ENCODE measurements around the gene ZBTB7C. TPM values are rescaled to one million over a fixed set of nuclear protein-coding genes. Genes with fewer than 3 reads are reported as not detected.

ZBTB7C gene
- total RNA-seq, 1 donor from 2014 or later: 1.0 TPM

DNA sequence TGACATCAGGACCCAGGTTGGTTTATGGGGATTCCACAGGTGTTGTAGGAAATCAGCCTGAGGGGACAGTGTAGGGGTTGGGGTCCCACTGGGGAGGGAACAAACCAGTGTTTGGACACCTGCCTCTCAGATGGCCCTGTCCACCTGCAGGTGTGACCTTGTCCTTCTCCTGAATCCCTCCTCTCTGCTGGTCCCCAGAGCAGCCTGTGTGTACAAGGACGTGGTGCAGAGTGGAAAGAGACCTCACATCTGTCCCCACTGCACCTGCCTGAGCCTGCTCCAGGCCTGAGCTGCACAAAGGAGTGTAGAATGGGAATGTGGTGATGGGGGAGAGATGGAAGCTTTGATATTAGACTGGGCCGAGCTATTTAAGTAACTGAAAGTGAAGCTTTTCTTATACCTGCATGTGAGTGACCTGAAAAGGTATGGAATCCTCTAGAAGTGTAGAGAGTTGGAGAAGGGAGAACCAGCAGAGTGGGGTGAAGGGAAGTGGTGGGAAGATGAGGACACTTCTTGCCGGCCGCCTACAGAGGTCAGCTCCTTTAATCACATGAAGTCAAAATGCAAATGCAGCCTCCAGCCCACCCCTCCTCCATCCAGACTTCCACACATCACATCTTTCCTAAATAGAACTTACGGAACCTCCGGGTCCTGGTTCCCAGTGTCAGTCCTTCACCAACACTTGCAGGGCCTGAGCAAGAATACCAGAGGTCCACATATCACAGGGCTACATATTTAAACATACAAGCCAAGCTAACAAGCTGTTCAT lies 389.4 kb downstream of the ZBTB7C start:
- Mint-ChIP-seq H3K4me3 (no peak overlapping the region), H3K27me3 (ENCODE audit: insufficient read depth) (peaks cover 12% of the 10 kb centered on the region), H3K9me3 (no peaks in the 10 kb centered on the region), H3K27ac (no peak overlapping the region), H3K36me3 (ENCODE audit: low read depth) (no peaks in the 10 kb centered on the region), H3K4me1 (ENCODE audit: low read depth) (peaks cover 12% of the 10 kb centered on the region)
- no peak for DNase-seq (ENCODE audit: low spot score)
- intact Hi-C loops (cut with micrococcal nuclease): loop anchor here (5.0 kb wide), 2 partner anchors 147 to 262 kb away; no protein-coding TSS in a partner anchor

DNA sequence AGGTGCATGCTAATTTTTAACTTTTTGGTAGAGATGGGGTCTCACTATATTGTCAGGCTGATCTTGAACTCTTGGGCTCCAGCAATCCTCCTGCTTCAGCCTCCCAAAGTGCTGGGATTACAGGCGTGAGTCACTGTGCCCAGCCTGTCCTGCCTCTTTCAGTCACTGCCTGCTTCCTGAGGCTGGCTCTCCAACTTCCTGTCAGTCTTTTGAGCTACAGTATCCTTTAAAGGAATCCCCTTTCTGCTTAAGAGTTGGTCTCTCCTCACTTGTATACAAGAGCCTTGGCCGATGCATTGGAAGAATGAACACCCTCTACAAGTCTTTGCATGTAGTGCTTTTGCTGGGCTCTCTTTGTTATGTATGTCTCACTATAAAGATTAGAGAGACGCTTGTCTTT lies 390.3 kb downstream of the ZBTB7C start:
- Mint-ChIP-seq H3K4me3 (no peak overlapping the region), H3K27ac (no peak overlapping the region), H3K9me3 (no peaks in the 10 kb centered on the region), H3K27me3 (ENCODE audit: insufficient read depth) (peaks cover 12% of the 10 kb centered on the region), H3K36me3 (ENCODE audit: low read depth) (no peaks in the 10 kb centered on the region), H3K4me1 (ENCODE audit: low read depth) (peaks cover 12% of the 10 kb centered on the region)
- no peak for DNase-seq (ENCODE audit: low spot score)
- intact Hi-C loops (cut with micrococcal nuclease): no loop called here

DNA sequence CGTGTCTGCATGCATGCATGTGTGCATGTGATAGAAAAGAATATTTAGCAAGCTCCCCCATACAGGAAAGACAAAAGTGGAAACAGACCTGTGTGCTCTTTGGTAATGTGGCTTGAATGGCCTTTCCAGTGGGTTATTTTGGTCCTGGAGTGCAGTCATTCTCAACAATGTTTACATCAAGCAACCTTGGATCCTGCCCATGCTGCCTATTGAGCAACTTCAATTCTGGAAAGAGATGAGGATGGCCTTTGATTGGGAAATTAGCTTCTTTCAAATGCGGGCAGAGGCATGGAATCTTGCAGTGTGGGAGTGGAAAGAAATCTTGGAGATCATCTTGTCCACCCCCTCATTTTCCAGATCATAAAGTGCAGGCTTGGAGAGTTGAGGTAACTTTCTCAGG lies 391.5 kb downstream of the ZBTB7C start:
- DNase-seq (ENCODE audit: low spot score): no peak
- intact Hi-C loops (cut with micrococcal nuclease): no loop called here
- peaks cover 16% of the 10 kb centered on the region for H3K27me3 Mint-ChIP-seq (ENCODE audit: insufficient read depth)

DNA sequence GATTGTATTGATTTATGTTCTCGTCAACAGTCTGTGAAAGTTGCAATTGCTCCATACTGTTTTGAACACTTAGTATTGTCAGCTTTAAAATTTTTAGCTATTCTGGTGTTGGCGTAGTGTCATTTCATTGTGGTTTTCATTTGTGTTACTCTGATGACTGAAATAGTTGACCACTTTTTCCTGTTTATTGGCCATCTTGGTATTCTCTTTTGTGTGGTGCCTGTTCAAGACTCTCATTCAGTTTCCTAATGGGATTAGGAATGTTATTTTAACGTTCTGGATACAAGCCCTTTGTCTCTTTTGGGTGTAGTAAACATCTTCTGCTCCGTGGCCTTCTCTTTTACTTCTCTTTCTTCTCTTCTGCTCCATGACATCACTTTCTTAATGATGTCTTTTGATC lies 396.0 kb downstream of the ZBTB7C start:
- Mint-ChIP-seq H3K9me3 (no peaks in the 10 kb centered on the region), H3K4me1 (ENCODE audit: low read depth) (no peaks in the 10 kb centered on the region), H3K4me3 (no peak overlapping the region), H3K27ac (no peak overlapping the region), H3K27me3 (ENCODE audit: insufficient read depth) (peaks cover 32% of the 10 kb centered on the region), H3K36me3 (ENCODE audit: low read depth) (no peaks in the 10 kb centered on the region)
- DNase-seq (ENCODE audit: low spot score): no peak
- intact Hi-C loops (cut with micrococcal nuclease): no loop called here

More for the DNA sequence above, 391.5 kb downstream of the ZBTB7C start:
- H3K36me3 Mint-ChIP-seq (ENCODE audit: low read depth): no peaks in the 10 kb centered on the region
- no peaks in the 10 kb centered on the region for H3K9me3 Mint-ChIP-seq
- H3K27ac Mint-ChIP-seq: no peak overlapping the region
- peaks cover 12% of the 10 kb centered on the region for H3K4me1 Mint-ChIP-seq (ENCODE audit: low read depth)
- no peak overlapping the region for H3K4me3 Mint-ChIP-seq

DNA sequence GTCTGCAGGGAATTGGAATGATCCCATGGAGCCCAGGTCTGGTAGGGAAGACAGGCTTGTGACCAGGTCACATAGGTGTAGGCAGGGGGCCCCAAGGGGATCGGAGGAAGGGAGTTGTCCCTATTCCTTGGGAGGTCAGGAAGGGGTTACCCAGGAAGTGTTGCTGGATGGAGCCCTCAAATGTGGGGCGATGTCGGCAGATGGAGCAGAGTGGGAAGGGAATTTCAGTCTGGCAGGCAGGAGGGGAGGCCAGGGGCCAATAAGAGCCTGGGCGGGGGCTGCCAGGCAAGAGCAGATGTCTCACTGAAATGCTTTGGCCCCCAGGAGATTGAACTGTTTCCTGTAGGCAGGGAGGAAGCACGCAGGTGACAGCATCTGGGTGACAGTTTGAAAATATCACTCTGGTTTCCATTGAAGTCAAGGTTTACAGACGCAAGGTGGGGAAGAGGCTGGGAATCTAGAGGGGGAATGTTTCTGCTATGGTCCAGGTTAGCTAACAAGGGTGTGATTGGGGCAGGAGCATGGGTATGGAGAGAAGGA lies 397.2 kb downstream of the ZBTB7C start:
- H3K9me3 Mint-ChIP-seq: no peaks in the 10 kb centered on the region
- no peaks in the 10 kb centered on the region for H3K36me3 Mint-ChIP-seq (ENCODE audit: low read depth)
- H3K27ac Mint-ChIP-seq: no peak overlapping the region
- H3K27me3 Mint-ChIP-seq (ENCODE audit: insufficient read depth): peaks cover 32% of the 10 kb centered on the region
- no peak for DNase-seq (ENCODE audit: low spot score)
- intact Hi-C loops (cut with micrococcal nuclease): no loop called here
- no peaks in the 10 kb centered on the region for H3K4me1 Mint-ChIP-seq (ENCODE audit: low read depth)
- H3K4me3 Mint-ChIP-seq: no peak overlapping the region

DNA sequence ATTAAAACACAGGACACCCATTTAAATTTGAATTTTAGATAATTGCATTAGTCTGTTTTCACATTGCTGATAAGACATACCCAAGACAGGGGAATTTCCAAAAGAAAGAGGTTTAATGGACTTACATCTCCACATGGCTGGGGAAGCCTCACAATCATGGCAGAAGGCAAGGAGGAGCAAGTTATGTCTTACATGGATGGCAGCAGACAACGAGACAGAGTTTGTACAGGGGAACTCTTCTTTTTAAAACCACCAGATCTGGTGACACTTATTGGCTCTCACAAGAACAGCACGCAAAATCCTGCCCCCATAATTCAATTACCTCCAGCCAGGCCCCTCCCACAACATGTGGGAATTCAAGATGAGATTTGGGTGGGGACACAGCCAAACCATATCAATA lies 398.9 kb downstream of the ZBTB7C start:
- no peak overlapping the region for H3K4me3 Mint-ChIP-seq
- peaks cover 32% of the 10 kb centered on the region for H3K27me3 Mint-ChIP-seq (ENCODE audit: insufficient read depth)
- H3K27ac Mint-ChIP-seq: no peak overlapping the region
- H3K9me3 Mint-ChIP-seq: no peaks in the 10 kb centered on the region
- intact Hi-C loops (cut with micrococcal nuclease): no loop called here
- no peaks in the 10 kb centered on the region for H3K36me3 Mint-ChIP-seq (ENCODE audit: low read depth)
- DNase-seq (ENCODE audit: low spot score): no peak
- no peaks in the 10 kb centered on the region for H3K4me1 Mint-ChIP-seq (ENCODE audit: low read depth)

DNA sequence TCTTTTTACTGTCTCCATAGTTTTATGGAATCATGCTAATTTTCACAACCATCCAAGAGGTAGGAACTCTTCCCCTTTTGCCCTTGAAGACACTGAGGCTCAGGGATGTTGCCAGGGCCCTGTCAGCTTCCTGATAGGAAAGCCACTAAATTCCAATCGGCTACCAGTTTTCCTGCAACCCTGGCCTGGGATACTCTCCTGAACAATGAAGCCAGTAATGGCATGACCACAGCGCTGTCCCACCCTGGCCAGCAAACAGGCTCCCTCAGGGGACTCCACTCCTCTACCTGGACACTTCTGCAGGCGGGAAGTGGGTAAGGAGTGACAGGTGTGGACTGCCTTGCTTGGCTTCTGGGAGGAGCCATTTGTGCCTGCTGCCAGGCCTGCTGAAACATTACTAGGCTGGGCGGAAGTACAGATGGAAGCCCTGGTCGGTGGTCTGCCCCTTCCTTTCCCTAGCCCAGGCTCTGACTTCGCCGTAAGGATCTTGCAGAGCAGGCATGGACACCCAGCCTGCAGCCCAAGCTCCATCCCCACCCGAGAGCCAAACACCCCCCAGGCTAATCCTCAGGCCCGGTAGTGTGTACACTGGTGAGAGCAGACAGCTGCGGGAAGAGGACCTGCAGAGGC lies 400.0 kb downstream of the ZBTB7C start:
- Mint-ChIP-seq H3K27me3 (ENCODE audit: insufficient read depth) (peaks cover 30% of the 10 kb centered on the region), H3K4me3 (peak overlapping the region; percentile 5), H3K27ac (no peak overlapping the region), H3K4me1 (ENCODE audit: low read depth) (no peaks in the 10 kb centered on the region), H3K36me3 (ENCODE audit: low read depth) (no peaks in the 10 kb centered on the region), H3K9me3 (no peaks in the 10 kb centered on the region)
- no peak for DNase-seq (ENCODE audit: low spot score)
- intact Hi-C loops (cut with micrococcal nuclease): no loop called here

DNA sequence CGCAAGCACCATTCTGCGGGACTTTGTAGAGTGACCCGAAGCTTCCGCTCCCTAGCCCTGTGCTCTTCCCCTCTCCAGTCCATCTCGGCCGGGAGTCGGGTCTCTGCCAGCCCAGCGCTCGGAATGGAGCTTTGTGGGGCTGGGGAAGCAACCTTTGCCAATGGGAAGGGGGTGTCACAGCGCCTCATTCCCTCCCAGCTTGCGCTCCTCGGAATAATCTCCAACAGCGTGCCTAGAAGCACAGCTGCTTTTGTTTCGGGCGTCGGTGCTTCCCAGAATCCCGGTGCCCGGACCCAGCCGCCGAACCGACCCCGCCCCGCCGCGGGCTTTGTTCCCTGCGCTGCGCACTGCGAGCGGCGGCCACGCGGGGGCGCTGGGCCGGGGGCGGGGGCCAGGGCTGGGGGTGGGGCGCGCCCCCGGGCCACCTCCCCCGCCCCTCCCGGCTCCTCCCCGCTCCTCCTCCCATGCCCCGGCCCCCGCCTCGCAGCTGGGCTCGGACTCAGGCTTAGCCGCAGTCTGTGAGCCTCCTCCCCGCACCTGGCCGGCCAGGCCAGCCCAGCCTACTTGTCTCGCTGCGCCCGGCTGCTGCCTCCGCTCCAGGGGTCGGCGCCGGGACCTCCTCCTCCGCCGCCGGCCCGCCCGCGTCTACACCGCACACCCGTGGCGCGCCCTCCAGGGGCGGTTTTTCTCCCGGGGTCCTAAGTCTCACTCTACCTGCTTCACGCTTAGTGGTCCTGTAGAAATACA lies 401.1 kb downstream of the ZBTB7C start:
- H3K27ac Mint-ChIP-seq: no peak overlapping the region
- peaks cover 23% of the 10 kb centered on the region for H3K27me3 Mint-ChIP-seq (ENCODE audit: insufficient read depth)
- H3K4me3 Mint-ChIP-seq: peak overlapping the region; percentile 60
- intact Hi-C loops (cut with micrococcal nuclease): no loop called here
- no peaks in the 10 kb centered on the region for H3K9me3 Mint-ChIP-seq
- H3K36me3 Mint-ChIP-seq (ENCODE audit: low read depth): no peaks in the 10 kb centered on the region
- peak; percentile 21 for DNase-seq (ENCODE audit: low spot score)
- H3K4me1 Mint-ChIP-seq (ENCODE audit: low read depth): no peaks in the 10 kb centered on the region

DNA sequence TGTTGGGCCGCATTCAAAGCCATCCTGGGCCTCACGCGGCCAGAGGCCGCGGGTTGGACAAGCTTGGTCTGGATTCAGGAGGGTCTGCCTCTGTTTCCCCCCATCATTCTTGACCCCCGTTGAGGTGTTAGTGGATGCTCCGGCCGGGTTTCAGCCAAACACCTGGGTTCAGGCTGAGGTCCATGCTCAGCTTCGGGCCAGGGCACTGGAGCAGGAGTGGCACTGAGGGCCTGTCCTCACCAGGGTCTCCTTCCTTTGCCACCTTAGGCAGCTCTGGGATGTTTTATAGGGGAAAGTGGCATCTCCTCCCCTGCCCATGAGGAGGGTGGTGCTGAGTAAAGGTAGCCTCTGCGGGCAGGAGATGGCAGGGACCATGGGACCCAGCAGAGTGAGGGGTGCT lies 401.8 kb downstream of the ZBTB7C start:
- Mint-ChIP-seq H3K27ac (no peak overlapping the region), H3K9me3 (no peaks in the 10 kb centered on the region), H3K36me3 (ENCODE audit: low read depth) (no peaks in the 10 kb centered on the region), H3K4me1 (ENCODE audit: low read depth) (no peaks in the 10 kb centered on the region), H3K4me3 (no peak overlapping the region), H3K27me3 (ENCODE audit: insufficient read depth) (peaks cover 23% of the 10 kb centered on the region)
- intact Hi-C loops (cut with micrococcal nuclease): no loop called here
- no peak for DNase-seq (ENCODE audit: low spot score)

DNA sequence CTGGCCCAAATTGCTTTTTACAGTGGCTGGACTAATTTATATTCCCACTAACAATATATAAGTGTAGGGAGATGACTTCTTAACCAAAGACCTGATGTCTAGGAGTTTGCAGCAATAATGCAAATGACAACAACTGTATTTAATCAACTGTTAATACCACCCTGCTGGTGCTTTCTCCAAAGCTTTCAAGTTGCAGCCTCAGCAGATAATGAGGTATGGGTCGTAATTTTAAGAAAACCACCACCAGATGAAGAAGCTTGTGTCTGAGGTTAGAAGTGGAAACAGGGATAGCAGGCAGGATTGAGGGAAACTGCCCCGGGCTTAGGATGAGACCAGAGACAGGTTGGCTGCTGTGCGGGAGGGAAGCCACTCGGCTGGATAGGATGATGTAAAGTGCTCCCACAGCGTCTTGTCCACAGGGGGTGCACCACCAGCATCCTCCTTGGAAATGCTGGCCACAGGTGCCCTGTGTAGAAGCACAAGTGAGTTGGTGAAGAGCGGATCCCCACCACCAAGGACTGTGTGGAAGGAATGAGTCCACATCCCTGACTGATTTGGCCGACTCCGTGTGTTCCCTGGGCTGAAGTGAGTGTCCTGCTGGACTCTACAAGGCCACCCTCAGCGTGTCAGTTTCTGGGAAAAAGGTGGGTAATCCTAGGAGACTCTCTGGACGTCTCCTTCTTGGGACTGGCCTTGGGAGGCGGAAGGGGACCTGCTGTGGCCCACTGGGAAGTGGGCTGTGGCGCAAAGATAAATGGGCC lies 402.6 kb downstream of the ZBTB7C start:
- Mint-ChIP-seq H3K9me3 (no peaks in the 10 kb centered on the region), H3K27me3 (ENCODE audit: insufficient read depth) (peaks cover 16% of the 10 kb centered on the region), H3K4me3 (no peak overlapping the region), H3K27ac (no peak overlapping the region), H3K36me3 (ENCODE audit: low read depth) (no peaks in the 10 kb centered on the region), H3K4me1 (ENCODE audit: low read depth) (no peaks in the 10 kb centered on the region)
- DNase-seq (ENCODE audit: low spot score): no peak
- intact Hi-C loops (cut with micrococcal nuclease): no loop called here

DNA sequence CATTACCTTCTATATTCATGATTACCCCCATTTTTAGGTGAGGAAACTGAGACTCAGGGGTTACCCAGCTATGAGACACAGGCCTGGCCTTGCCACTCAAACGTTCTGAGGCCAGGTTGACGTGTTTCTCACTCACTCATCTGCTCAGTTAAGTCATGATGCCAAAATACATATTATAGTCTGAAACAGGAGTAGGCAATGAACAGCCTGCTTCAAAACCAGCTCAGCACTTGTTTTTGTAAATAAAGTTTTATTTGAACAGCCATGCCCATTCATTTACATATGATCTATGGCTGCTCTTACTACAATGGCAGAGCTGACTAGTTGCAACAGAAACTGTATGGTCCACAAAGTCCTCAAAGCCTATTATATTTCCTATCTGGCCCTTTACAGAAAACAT lies 404.6 kb downstream of the ZBTB7C start:
- intact Hi-C loops (cut with micrococcal nuclease): no loop called here
- Mint-ChIP-seq H3K27me3 (ENCODE audit: insufficient read depth) (peaks cover 6% of the 10 kb centered on the region), H3K36me3 (ENCODE audit: low read depth) (no peaks in the 10 kb centered on the region), H3K27ac (no peak overlapping the region), H3K9me3 (no peaks in the 10 kb centered on the region), H3K4me1 (ENCODE audit: low read depth) (no peaks in the 10 kb centered on the region), H3K4me3 (no peak overlapping the region)
- no peak for DNase-seq (ENCODE audit: low spot score)

DNA sequence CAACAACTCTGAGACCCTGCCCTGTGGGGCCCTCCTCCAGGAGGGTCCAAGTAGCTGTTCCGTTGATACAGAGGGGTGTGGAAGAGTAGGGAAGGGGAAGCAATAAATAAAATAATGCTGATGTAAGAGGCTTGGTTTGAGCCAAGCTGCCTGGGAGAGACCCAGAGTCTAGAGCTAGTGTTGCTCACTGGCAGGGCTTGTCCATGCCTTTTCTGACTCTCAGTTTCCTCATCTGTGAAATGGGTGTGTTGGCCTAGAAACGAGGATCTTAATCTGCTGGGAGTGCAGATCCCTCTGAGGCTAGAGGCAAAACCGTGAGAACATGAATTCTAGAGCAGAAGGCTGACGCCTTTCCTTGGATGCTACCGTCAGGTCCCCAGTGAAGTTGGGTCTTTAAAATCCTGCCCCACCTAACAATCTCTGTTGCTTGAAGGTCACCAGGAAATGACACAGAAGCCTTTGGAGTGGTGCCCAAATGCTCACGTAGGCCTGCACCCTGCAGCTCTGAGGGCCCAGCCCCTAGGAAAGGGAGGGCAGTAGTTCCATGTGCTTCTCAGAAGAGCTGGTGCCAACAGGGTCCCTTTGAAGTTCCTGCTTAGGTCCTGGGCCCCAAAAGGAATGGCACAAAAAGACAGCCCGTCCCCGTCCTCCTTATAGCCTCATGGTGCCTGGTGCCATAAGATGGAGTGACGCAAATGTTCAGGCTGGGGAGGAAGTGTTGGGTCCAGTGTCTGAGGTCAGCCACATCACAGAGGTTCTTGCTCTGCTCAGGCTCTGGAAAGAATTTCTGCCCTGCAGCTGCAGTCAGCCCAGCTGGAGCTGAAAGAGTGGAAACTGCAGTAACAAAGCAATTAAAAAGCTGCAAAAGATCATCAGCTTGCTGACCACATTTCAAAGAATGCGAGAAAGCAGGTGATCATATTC lies 405.5 kb downstream of the ZBTB7C start:
- Mint-ChIP-seq H3K4me3 (no peak overlapping the region), H3K27me3 (ENCODE audit: insufficient read depth) (peaks cover 5% of the 10 kb centered on the region), H3K27ac (no peak overlapping the region), H3K9me3 (no peaks in the 10 kb centered on the region), H3K4me1 (ENCODE audit: low read depth) (no peaks in the 10 kb centered on the region), H3K36me3 (ENCODE audit: low read depth) (no peaks in the 10 kb centered on the region)
- no peak for DNase-seq (ENCODE audit: low spot score)
- intact Hi-C loops (cut with micrococcal nuclease): no loop called here
